ENCODE results near the gene CHST15.

GRCh38 chr10:124074501-124075109 is 18.8 kb downstream of the CHST15 start:
- TF ChIP-seq POLR2A (IDR thresholded peaks at IDR 0.05) (no peak), CTCF (IDR thresholded peaks at IDR 0.05) (no peak)

Measured in adrenal gland (tissue), 5 donors.